Thyroid gland (tissue), 4 donors: ENCODE measurements around the gene PALLD.

Source experiments
- CTCF ChIP-seq, 6 experiments: fragments of 200-600 bp in 3 of 6; fragments of 450-650 bp in 3 of 6; sonication (generic) in 3 of 6; IDR thresholded peaks; one replicate each; pipeline ENCODE4 v1.5.1; 2016 to 2019; ENCODE audit warnings: antibody characterized with exemption in 6 of 6, mild to moderate bottlenecking in 2 of 6, inconsistent platforms in 1 of 6, moderate library complexity in 1 of 6
- POLR2A ChIP-seq, 2 donors: fragments of 450-650 bp; IDR thresholded peaks; one replicate each; pipeline ENCODE4 v1.6.1; 2017; ENCODE audit warnings: antibody characterized with exemption in 2 of 2, mild to moderate bottlenecking in 2 of 2, moderate library complexity in 1 of 2

DNA sequence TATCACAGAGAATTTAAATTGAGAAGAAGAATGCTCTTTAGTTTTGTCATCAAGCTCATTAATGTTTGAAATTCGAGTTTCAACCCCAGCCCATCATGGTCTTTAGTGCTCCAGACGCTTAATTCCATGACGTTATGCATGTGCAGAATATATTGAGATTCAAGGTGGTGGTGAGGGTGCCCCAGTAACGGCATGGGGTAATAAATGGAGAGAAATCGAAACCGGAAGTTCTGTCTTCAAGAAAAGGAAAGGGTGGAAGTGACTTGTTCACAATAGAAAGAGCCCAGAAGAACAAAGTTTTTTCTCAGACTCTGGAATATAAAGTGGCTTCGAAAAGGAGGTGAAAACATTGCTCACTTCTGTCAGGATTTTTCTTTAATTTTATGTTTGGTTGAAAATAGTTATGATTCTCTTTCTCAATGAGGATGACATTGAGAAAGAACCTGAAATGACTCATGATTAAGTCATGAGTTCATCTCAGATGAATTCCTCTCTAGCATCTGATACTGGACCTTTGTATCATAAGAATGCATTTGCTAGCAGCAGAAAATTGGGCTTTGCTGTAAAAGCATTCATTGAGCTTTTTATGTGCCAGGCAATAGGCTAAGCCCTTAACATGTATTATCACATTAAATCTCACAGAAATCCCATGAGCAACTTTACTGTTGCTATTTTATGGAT is 15.8 kb upstream of the PALLD start:
- TF ChIP-seq CTCF (IDR thresholded peaks at IDR 0.05), result no peak
- no peak for TF ChIP-seq POLR2A (IDR thresholded peaks at IDR 0.05)
